ENCODE data around the gene SMARCC2.
"Not testable (repeated sequence)": the region's sequence is repeated elsewhere in the genome, so short reads cannot be mapped to it uniquely, and the experiment has no call there.

Gene SMARCC2

DNA sequence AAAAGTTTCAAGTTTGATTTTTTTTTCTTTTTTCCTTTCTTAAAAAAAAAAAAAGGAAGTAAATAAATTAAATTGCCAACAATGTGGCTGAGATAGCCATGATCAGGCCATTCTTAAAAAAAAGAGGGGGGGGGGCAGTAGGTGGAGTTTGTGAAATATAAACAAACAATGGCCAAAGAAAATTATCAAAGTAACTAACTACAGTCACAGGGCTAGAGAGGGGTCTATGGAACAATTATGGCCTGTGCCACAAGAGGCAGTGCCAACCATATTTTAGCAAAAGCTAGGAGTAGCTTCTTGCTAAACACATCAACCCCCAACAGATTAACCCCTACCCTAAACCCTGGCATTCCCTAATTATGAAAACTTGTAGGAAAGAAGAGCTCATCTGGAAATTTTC lies 16.2 kb upstream of the SMARCC2 start:
- no peak for DNase-seq
- Histone ChIP-seq H3K27me3 (no peaks in the 10 kb centered on the region), H3K4me1 (no peaks in the 10 kb centered on the region), H3K9me3 (no peaks in the 10 kb centered on the region), H3K36me3 (peaks cover 25% of the 10 kb centered on the region), H3K4me3 (ENCODE audit: low read depth, low read length) (no peak overlapping the region)
- TF ChIP-seq, protein P1, sequence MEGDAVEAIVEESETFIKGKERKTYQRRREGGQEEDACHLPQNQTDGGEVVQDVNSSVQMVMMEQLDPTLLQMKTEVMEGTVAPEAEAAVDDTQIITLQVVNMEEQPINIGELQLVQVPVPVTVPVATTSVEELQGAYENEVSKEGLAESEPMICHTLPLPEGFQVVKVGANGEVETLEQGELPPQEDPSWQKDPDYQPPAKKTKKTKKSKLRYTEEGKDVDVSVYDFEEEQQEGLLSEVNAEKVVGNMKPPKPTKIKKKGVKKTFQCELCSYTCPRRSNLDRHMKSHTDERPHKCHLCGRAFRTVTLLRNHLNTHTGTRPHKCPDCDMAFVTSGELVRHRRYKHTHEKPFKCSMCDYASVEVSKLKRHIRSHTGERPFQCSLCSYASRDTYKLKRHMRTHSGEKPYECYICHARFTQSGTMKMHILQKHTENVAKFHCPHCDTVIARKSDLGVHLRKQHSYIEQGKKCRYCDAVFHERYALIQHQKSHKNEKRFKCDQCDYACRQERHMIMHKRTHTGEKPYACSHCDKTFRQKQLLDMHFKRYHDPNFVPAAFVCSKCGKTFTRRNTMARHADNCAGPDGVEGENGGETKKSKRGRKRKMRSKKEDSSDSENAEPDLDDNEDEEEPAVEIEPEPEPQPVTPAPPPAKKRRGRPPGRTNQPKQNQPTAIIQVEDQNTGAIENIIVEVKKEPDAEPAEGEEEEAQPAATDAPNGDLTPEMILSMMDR (IDR thresholded peaks at IDR 0.05; ENCODE audit: low read depth, low read length): 0 out of 2 replicates have a peak, but pooled peaks have one; percentile 13

DNA sequence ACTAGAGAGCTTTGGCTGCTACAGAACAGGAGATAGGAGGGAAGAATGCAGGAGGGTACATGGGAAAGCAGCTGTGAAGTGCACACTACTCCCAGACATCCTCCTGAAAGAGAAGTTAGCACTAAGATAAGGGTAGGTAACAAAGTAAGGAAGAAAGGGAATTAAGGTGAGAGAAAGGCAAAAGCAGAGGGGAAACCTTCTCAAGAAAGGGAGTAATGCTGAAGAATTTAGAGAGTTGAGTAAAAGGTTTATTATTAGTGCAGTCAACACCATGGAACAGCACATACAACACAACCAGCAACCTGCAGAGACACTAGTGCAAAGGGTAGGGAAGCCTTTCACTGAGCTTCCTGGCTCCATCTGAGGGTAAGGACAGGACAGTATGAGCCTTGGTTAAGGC lies 15.0 kb upstream of the SMARCC2 start:
- H3K4me3 ChIP-seq (ENCODE audit: low read depth, low read length): no peak overlapping the region
- no peaks in the 10 kb centered on the region for H3K9me3 ChIP-seq
- TF ChIP-seq, protein P1 (IDR thresholded peaks at IDR 0.05; ENCODE audit: low read depth, low read length): no peak
- no peaks in the 10 kb centered on the region for H3K4me1 ChIP-seq
- peaks cover 15% of the 10 kb centered on the region for H3K36me3 ChIP-seq
- H3K27me3 ChIP-seq: no peaks in the 10 kb centered on the region
- DNase-seq: no peak

DNA sequence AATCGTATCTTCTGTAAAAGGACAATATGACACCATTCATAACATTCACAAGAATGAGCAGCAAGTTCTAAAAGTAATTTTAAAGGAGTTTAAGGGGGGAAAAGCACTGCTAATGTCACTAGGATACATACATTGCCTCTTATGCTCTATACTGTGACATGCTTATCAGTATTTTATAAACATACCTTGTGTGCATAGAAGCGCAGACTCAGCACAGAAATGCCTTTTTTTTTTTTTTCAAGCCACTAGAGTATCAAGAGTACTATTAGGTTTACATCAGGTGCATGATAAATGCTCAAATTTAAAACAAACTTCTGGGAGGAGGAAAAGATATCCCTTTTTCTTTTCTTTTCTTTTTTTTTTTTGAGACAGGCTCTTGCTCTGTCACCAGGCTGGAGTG lies 13.6 kb upstream of the SMARCC2 start:
- TF ChIP-seq, protein P1 (IDR thresholded peaks at IDR 0.05; ENCODE audit: low read depth, low read length): no peak
- no peak for DNase-seq
- H3K9me3 ChIP-seq: no peaks in the 10 kb centered on the region
- no peak overlapping the region for H3K4me3 ChIP-seq (ENCODE audit: low read depth, low read length)
- H3K4me1 ChIP-seq: no peaks in the 10 kb centered on the region
- peaks cover 12% of the 10 kb centered on the region for H3K36me3 ChIP-seq
- no peaks in the 10 kb centered on the region for H3K27me3 ChIP-seq

DNA sequence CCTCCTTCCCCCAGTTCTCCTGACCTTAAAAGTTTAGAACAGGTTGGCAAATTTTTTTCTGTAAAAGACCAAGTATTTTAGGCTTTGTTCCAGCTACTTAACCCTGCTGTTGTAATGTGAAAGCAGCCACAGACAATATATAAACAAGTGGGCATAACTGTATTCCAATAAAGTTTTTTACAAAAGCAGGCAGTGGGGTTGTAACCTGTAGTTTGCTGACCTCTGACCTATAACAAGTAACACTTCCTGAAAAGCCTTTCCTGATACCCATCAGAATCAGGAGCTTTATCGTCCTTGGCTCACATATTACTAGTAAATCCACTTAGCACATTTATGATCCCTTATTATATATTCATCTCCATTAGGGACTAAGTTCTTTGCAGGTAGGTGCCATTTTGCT lies 13.1 kb upstream of the SMARCC2 start:
- no peak for DNase-seq
- H3K4me3 ChIP-seq (ENCODE audit: low read depth, low read length): no peak overlapping the region
- TF ChIP-seq, protein P1 (IDR thresholded peaks at IDR 0.05; ENCODE audit: low read depth, low read length): no peak
- H3K36me3 ChIP-seq: peaks cover 8% of the 10 kb centered on the region
- H3K27me3 ChIP-seq: no peaks in the 10 kb centered on the region
- H3K9me3 ChIP-seq: no peaks in the 10 kb centered on the region
- no peaks in the 10 kb centered on the region for H3K4me1 ChIP-seq

DNA sequence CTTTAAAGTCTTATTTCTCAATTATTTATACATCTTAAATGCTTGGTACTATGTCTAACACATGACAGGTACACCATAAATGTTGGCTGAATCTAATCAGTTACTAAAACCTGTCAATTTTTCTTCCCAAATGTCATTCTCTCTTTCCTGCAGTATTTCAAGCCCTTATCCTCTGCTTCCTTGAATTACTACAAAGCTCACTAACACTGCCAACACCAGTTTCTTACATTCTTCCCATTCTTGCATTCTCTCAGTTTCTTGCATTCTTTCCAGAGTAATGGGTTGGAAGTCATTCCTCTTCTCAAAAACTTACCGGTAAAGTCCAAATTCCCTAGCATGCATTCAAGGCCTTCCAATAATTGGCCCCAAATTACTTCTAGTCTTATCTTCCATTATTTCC lies 9.6 kb upstream of the SMARCC2 start:
- TF ChIP-seq, protein P1 (IDR thresholded peaks at IDR 0.05; ENCODE audit: low read depth, low read length): no peak
- H3K27me3 ChIP-seq: no peaks in the 10 kb centered on the region
- no peak for DNase-seq
- no peaks in the 10 kb centered on the region for H3K9me3 ChIP-seq
- no peak overlapping the region for H3K4me3 ChIP-seq (ENCODE audit: low read depth, low read length)
- H3K4me1 ChIP-seq: no peaks in the 10 kb centered on the region
- no peaks in the 10 kb centered on the region for H3K36me3 ChIP-seq

DNA sequence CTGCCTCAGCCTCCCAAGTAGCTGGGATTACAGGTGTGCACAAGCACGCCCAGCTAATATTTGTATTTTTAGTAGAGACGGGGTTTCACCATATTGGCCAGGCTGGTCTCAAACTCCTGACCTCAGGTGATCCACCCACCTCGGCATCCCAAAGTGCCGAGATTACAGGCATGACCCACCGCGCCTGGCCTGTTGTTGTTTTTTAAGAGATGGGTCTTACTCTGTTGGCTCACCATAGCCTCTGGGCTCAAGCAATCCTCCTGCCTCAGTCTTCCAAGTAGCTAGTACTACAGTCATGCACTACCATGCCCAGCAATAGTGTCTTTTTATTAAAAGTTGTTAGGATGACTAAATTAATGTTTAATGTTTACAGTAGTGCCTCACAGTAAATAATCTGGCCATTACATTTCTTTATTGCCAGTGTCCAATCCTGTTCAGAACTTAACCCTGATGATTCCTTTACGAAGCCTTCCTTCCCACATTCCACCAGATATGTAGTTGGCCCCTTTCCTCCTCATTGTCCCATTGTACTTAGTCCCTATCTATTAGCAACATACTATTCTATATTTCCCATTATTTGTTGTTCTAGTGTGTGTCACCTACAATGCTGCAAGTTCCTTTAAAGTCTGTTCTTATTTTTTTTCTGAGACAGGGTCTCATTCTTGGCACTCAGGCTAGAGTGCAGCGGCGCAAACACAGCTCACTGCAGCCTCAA lies 8.8 kb upstream of the SMARCC2 start:
- Histone ChIP-seq H3K4me3 (ENCODE audit: low read depth, low read length) (no peak overlapping the region), H3K36me3 (no peaks in the 10 kb centered on the region), H3K9me3 (no peaks in the 10 kb centered on the region), H3K27me3 (no peaks in the 10 kb centered on the region), H3K4me1 (no peaks in the 10 kb centered on the region)
- TF ChIP-seq, protein P1 (IDR thresholded peaks at IDR 0.05; ENCODE audit: low read depth, low read length): no peak
- DNase-seq: no peak

DNA sequence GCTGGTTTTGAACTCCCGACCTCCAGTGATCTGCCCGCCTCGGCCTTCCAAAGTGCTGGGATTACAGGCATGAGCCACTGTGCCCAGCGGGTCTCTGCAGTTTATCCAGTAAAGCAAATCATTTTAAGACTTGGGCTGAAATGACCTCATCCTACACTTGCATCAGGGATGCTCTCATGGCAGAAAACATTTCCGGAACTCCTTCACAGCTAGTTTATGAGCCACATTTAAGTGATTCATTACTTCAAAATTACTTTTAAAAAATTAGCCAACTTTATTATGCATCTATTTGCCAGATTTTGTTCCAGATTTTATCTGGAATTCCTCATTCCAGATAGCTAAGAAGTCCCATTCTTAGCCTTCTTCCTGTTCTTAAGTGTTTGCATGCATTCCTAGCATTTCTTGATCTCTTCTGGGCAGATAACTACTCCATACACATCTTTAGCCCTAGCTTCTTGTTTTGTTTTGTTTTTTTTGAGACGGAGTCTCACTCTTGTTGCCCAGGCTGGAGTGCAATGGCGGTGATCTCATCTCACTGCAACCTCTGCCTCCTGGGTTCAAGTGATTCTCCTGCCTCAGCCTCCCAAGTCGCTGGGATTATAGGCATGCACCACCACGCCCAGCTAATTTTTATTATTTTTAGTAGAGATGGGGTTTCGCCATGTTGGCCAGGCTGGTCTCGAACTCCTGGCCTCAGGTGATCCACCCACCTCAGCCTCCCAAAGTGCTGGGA lies 7.7 kb upstream of the SMARCC2 start:
- H3K9me3 ChIP-seq; DNase-seq; H3K27me3 ChIP-seq; H3K4me1 ChIP-seq; H3K4me3 ChIP-seq (ENCODE audit: low read depth, low read length); H3K36me3 ChIP-seq: not testable (repeated sequence)

Data from BE2C (cell line).